Cardiac muscle cell (in vitro differentiated cells and primary cell): Measurements from ENCODE around the gene SMIM10L2A. TPM values are rescaled to one million over a fixed set of nuclear protein-coding genes. Genes with fewer than 3 reads are reported as not detected.

Experiments
- DNase-seq, 2 donors: peaks; one replicate each; pipeline versions ENCODE4 v3.0.0 to v3.0.0-alpha.2; 2010 to 2017; ENCODE audit warnings: low read depth in 1 of 2, low spot score in 1 of 2
- H3K27ac ChIP-seq: fragments of 200-600 bp; sonication (generic); 2 replicates; pipeline ENCODE4 v1.5.1; 2016
- H3K27me3 ChIP-seq: fragments of 200-600 bp; sonication (generic); 2 replicates; pipeline ENCODE4 v1.6.0; 2016; ENCODE audit warnings: control low read depth
- H3K36me3 ChIP-seq: fragments of 200-600 bp; sonication (generic); 2 replicates; pipeline ENCODE4 v1.5.1; 2016; ENCODE audit warnings: control low read depth
- H3K4me1 ChIP-seq: fragments of 200-600 bp; sonication (generic); 2 replicates; pipeline ENCODE4 v1.8.1; 2017; ENCODE audit warnings: low read depth, mild to moderate bottlenecking, mixed run types
- H3K4me3 ChIP-seq: fragments of 200-600 bp; sonication (generic); 2 replicates; pipeline ENCODE4 v1.5.1; 2016; ENCODE audit warnings: mild to moderate bottlenecking
- H3K9me3 ChIP-seq: fragments of 200-600 bp; sonication (generic); 2 replicates; pipeline ENCODE4 v1.5.1; 2017; ENCODE audit warnings: low read depth, mild to moderate bottlenecking, control low read depth
- CTCF ChIP-seq: IDR thresholded peaks from 2 replicates; pipeline ENCODE4 v1.5.1; 2012; ENCODE audit warnings: low read depth, mild to moderate bottlenecking, low read length
- polyA plus RNA-seq: library from polyadenylated mRNA; unstranded; fragments of >200 nt; fragmentation: Nextera tagmentation; extraction: Ambion mirVana; gene quantifications from 2 replicates; pipeline ENCODE4 v1.2.1, GENCODE V29; 2016
- total RNA-seq: library from RNA; depleted of rRNA; stranded (reverse); fragments of >200 nt; gene quantifications from 2 replicates; pipeline ENCODE4 v1.2.3, GENCODE V29; 2016

The SMIM10L2A gene
- total and polyA plus RNA-seq, 2 experiments from 2014 or later, result 9.0 to 17.2 TPM

DNA sequence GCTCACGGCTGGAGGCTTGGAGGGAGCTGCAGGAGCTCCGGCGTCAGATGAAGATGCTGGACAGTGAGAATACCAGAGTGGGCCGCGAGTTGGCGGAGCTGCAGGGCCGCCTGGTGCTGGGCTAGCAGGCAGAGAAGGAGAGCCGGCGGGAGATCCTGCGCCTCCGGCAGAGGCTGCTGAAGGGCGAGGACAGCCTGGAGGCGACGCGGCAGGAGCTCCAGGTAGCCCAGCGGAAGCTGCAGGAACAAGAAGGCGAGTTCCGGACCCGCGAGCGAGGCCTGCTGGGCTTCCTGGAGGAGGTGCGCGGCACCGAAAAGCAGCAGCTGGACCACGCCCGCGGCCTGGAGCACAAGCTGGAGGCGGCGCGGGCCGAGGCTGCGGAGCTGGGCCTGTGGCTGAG, 14.7 kb downstream of the SMIM10L2A start:
- TF ChIP-seq CTCF, result no peak
- Histone ChIP-seq H3K27ac (no peak overlapping the region), H3K36me3 (no peaks in the 10 kb centered on the region), H3K4me1 (no peaks in the 10 kb centered on the region), H3K4me3 (no peak overlapping the region), H3K9me3 (no peaks in the 10 kb centered on the region), H3K27me3 (no peaks in the 10 kb centered on the region)
- no peak for DNase-seq

- no peaks in the 10 kb centered on the region for H3K9me3 ChIP-seq
- H3K27ac ChIP-seq, result no peak overlapping the region
- TF ChIP-seq CTCF, result no peak
- no peaks in the 10 kb centered on the region for H3K4me1 ChIP-seq
- H3K27me3 ChIP-seq, result no peaks in the 10 kb centered on the region
- H3K4me3 ChIP-seq, result no peak overlapping the region
- no peaks in the 10 kb centered on the region for H3K36me3 ChIP-seq
- no peak for DNase-seq
These were observed 15.5 kb downstream of the SMIM10L2A start for GRCh38 chrX:135436966-135437866.

DNA sequence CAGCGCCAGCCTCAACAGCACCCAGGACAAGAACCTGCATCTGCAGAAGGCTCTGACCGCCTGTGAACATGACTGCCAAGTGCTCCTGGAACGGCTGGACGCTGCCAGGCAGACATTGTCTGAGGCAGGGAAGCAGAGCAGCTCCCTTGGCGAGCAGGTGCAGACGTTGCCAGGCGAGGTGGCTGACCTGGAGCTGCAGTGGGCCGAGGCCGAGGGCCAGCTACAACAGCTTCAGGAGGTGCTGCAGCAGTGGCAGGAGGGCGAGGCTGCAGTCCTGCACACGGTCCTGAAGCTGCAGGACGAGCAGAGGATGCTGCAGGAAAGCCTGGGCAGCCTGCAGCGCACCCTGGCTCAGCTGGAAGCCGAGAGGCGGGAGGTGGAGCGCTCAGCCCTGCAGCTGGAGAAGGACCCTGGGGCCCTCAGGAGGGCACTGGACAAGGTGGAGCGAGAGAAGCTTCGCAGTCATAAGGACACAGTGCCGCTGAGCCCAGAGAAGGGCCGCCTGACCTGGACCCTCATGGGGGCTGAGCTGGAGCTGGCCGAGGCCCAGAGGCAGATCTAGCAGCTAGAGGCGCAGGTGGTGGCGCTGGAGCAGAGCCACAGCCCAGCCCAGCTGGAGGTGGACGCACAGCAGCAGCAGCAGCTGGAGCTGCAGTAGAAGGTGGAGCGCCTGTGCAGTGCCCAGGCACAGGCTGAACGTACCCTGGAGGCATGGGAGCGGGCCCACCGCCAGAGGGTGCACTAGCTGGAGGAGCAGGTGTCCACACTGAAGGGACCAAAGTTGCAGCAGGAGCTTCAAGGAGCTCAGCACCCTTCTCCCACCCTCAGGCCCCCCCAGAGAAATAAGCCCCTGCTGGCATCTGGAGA, 16.4 kb downstream of the SMIM10L2A start:
- Histone ChIP-seq H3K36me3 (no peaks in the 10 kb centered on the region), H3K9me3 (no peaks in the 10 kb centered on the region), H3K27ac (no peak overlapping the region), H3K4me1 (no peaks in the 10 kb centered on the region), H3K27me3 (no peaks in the 10 kb centered on the region), H3K4me3 (no peak overlapping the region)
- DNase-seq, result no peak
- TF ChIP-seq CTCF, result no peak

- Histone ChIP-seq H3K36me3 (no peaks in the 10 kb centered on the region), H3K4me3 (no peak overlapping the region), H3K9me3 (no peaks in the 10 kb centered on the region), H3K27me3 (no peaks in the 10 kb centered on the region), H3K4me1 (no peaks in the 10 kb centered on the region), H3K27ac (no peak overlapping the region)
- TF ChIP-seq CTCF, result no peak
- DNase-seq, result no peak
These were observed 16.9 kb downstream of the SMIM10L2A start for GRCh38 chrX:135438734-135439043.

DNA sequence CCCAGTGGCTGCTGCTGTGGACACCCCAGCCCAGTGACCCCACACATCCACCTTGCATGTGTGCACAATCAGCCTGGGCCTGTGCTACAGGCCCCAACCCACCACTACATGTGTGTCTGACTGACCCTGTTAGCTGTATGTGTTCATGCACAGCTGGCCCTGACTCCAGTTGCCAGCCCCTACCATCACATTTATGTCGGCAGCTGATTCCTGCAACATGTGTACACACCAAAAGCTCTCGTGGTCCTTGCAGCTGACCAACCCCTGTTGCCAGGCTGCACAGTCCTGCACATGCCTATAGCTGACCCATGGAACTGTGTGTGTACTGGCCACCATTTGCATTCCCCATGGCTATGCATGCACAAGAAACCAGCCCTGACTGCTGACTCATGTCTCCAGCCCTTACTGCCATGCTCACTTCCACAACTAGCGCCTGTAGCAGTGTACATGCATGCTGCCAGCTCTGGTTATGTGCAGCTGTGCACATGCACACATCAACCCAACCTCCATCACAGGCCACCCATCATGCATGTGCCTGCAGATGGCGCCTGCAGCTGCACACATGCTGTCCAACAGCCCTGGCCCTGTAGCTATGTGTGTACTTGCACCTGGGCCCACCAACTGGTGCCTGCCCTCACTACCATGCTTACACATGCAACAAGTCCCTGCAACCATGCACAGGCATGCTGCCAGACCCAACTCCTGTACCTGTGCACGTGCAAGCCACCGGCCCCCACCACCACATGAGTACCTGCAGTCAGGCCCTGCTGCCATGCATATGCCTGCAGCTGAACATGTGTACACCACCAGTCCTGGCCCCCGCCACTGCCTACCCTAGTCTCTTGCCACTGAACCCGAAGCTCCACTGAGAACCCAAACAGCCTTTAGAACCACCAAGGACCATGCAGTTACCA, 28.1 kb downstream of the SMIM10L2A start:
- TF ChIP-seq CTCF, result no peak
- no peak overlapping the region for H3K4me3 ChIP-seq
- H3K36me3 ChIP-seq, result no peaks in the 10 kb centered on the region
- no peaks in the 10 kb centered on the region for H3K27me3 ChIP-seq
- H3K4me1 ChIP-seq, result no peaks in the 10 kb centered on the region
- no peaks in the 10 kb centered on the region for H3K9me3 ChIP-seq
- no peak for DNase-seq
- no peak overlapping the region for H3K27ac ChIP-seq
